ENCODE results near the gene DNAJC3. TPM values are rescaled to one million over a fixed set of nuclear protein-coding genes. Genes with fewer than 3 reads are reported as not detected.
"Not testable (repeated sequence)": the region's sequence is repeated elsewhere in the genome, so short reads cannot be mapped to it uniquely, and the experiment has no call there.

Gene DNAJC3
- total RNA-seq, 4 donors from 2014 or later: 49.1 to 73.3 (median 53.1) TPM

DNA sequence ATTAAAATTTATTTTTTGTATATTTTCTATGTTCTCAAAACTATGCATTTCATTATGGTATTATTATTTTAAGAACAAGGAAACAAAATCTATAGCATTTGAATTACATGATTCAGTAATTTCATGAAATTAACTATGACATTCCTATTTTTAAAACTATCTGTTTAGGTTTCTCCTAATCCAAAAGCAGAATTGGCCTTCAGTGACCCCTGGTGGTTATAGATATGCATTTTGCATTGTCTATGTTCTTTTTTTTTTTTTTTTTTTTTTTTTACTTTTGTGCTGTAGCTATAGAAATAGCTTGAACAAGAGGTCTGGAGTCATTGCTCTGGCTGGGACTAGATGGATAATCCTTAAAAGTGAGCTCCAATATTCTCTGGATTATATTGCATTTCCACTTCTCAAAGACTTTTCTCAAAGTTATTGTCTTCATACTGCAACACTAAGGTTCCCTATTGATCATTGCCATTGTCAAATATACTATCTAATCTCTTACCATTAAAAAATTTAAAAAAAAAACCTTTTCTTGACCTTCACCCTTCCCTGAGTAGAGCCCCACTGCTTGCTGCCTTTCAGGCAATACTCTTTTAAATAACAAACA lies 15.9 kb upstream of the DNAJC3 start:
- ATAC-seq: no peak
- no peaks in the 10 kb centered on the region for H3K36me3 ChIP-seq
- TF ChIP-seq, protein P1, sequence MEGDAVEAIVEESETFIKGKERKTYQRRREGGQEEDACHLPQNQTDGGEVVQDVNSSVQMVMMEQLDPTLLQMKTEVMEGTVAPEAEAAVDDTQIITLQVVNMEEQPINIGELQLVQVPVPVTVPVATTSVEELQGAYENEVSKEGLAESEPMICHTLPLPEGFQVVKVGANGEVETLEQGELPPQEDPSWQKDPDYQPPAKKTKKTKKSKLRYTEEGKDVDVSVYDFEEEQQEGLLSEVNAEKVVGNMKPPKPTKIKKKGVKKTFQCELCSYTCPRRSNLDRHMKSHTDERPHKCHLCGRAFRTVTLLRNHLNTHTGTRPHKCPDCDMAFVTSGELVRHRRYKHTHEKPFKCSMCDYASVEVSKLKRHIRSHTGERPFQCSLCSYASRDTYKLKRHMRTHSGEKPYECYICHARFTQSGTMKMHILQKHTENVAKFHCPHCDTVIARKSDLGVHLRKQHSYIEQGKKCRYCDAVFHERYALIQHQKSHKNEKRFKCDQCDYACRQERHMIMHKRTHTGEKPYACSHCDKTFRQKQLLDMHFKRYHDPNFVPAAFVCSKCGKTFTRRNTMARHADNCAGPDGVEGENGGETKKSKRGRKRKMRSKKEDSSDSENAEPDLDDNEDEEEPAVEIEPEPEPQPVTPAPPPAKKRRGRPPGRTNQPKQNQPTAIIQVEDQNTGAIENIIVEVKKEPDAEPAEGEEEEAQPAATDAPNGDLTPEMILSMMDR (IDR thresholded peaks at IDR 0.05): peak in 3 of 4 experiments; percentile 23 to 47 (median 30)
- TF ChIP-seq EP300 (IDR thresholded peaks at IDR 0.05) (no peak), POLR2A (IDR thresholded peaks at IDR 0.05) (no peak), POLR2AphosphoS5 (IDR thresholded peaks at IDR 0.05) (no peak)

GRCh38 chr13:95667235-95667634 lies 9.7 kb upstream of the DNAJC3 start:
- ATAC-seq, H3K4me3 ChIP-seq, H3K27me3 ChIP-seq, H3K4me1 ChIP-seq, H3K36me3 ChIP-seq, H3K27ac ChIP-seq: not testable (repeated sequence)
- H3K9me3 ChIP-seq: peaks cover 0 to 73% (median 0%) of the 10 kb centered on the region in 3 donors

More for the DNA sequence above, 15.9 kb upstream of the DNAJC3 start:
- Histone ChIP-seq H3K9me3 (peaks cover 0 to 22% (median 0%) of the 10 kb centered on the region in 3 donors), H3K27me3 (peaks cover 16% of the 10 kb centered on the region), H3K4me3 (no peak overlapping the region), H3K4me1 (no peaks in the 10 kb centered on the region), H3K27ac (no peak overlapping the region)

- H3K27me3 ChIP-seq: no peaks in the 10 kb centered on the region
- peaks cover 0 to 19% (median 4%) of the 10 kb centered on the region in 3 donors for H3K4me1 ChIP-seq
- ATAC-seq: no peak
- no peak overlapping the region for H3K4me3 ChIP-seq
- H3K9me3 ChIP-seq: peaks cover 0 to 48% (median 0%) of the 10 kb centered on the region in 3 donors
- TF ChIP-seq POLR2A (IDR thresholded peaks at IDR 0.05) (no peak), POLR2AphosphoS5 (IDR thresholded peaks at IDR 0.05) (no peak), EP300 (IDR thresholded peaks at IDR 0.05) (no peak)
- TF ChIP-seq, protein P1 (IDR thresholded peaks at IDR 0.05): no peak
- no peak overlapping the region for H3K27ac ChIP-seq
- H3K36me3 ChIP-seq: no peaks in the 10 kb centered on the region
- 92% methylated on average over 2 of the region's 5 CpGs; no CpG with 5 or more reads in 1 of the 2 donors for WGBS, 2 donors (ENCODE audit: low coverage in 1 of 2)
These were observed 5.3 kb upstream of the DNAJC3 start for GRCh38 chr13:95671597-95671996.

GRCh38 chr13:95676105-95676761 lies 706 bp upstream of the DNAJC3 start:
- Histone ChIP-seq H3K27me3 (no peaks in the 10 kb centered on the region), H3K27ac (peak overlapping the region; percentile 54 to 98 (median 94)), H3K4me1 (peaks cover 3 to 47% (median 9%) of the 10 kb centered on the region in 3 donors), H3K9me3 (peaks cover 0 to 9% (median 0%) of the 10 kb centered on the region in 3 donors), H3K4me3 (peak overlapping the region; percentile 33 to 91), H3K36me3 (no peaks in the 10 kb centered on the region)
- ATAC-seq: no peak
- WGBS, 2 donors (ENCODE audit: low coverage in 1 of 2): 0 to 1% methylated on average over 12 to 21 of the region's 32 CpGs
- TF ChIP-seq POLR2AphosphoS5 (IDR thresholded peaks at IDR 0.05): no peak
- TF ChIP-seq EP300 (IDR thresholded peaks at IDR 0.05): no peak
- TF ChIP-seq, protein P1 (IDR thresholded peaks at IDR 0.05): no peak
- TF ChIP-seq POLR2A (IDR thresholded peaks at IDR 0.05): no peak

- WGBS, 2 donors (ENCODE audit: low coverage in 1 of 2): 0 to 1% methylated on average over 12 to 16 of the region's 30 CpGs
- Histone ChIP-seq H3K9me3 (no peaks in the 10 kb centered on the region), H3K4me3 (peak overlapping the region; percentile 72 to 91), H3K36me3 (no peaks in the 10 kb centered on the region), H3K4me1 (peaks cover 3 to 61% (median 9%) of the 10 kb centered on the region in 3 donors), H3K27me3 (no peaks in the 10 kb centered on the region), H3K27ac (peak overlapping the region; percentile 83 to 98 (median 94))
- no peak for ATAC-seq
- no peak for TF ChIP-seq POLR2AphosphoS5 (IDR thresholded peaks at IDR 0.05)
- TF ChIP-seq, protein P1 (IDR thresholded peaks at IDR 0.05): peak in 1 of 4 experiments; percentile 5
These were observed 776 bp downstream of the DNAJC3 start for GRCh38 chr13:95677564-95678266.
